GM23248 (cell line): Measurements from ENCODE around the gene MFSD2A. TPM values are rescaled to one million over a fixed set of nuclear protein-coding genes. Genes with fewer than 3 reads are reported as not detected.

Source experiments
- DNase-seq: peaks from one replicate; pipeline ENCODE4 v3.0.0-alpha.2; 2015
- H2AFZ ChIP-seq: fragments of 200-600 bp; sonication (generic); 2 replicates; pipeline ENCODE4 v1.6.1; 2016; ENCODE audit warnings: antibody characterized with exemption
- H3F3A ChIP-seq: fragments of 200-600 bp; sonication (generic); 2 replicates; pipeline ENCODE4 v1.6.1; 2016; ENCODE audit warnings: mild to moderate bottlenecking, antibody characterized with exemption, mixed run types; ENCODE audit not compliant: insufficient read depth
- H3K27ac ChIP-seq: fragments of 200-600 bp; sonication (generic); 2 replicates; pipeline ENCODE4 v1.5.1; 2016; ENCODE audit warnings: mild to moderate bottlenecking
- H3K27me3 ChIP-seq: fragments of 200-600 bp; sonication (generic); replicated peaks from 2 replicates; pipeline ENCODE4 v1.6.1; 2016; ENCODE audit warnings: mild to moderate bottlenecking; ENCODE audit not compliant: insufficient read depth
- H3K36me3 ChIP-seq: fragments of 200-600 bp; sonication (generic); 2 replicates; pipeline ENCODE4 v1.6.1; 2016; ENCODE audit warnings: low read depth, mild to moderate bottlenecking
- H3K4me1 ChIP-seq: fragments of 200-600 bp; sonication (generic); 2 replicates; pipeline ENCODE4 v1.6.1; 2016; ENCODE audit warnings: mild to moderate bottlenecking; ENCODE audit not compliant: insufficient read depth
- H3K4me2 ChIP-seq: fragments of 200-600 bp; sonication (generic); one replicate; pipeline ENCODE4 v1.6.1; 2016; ENCODE audit warnings: mild to moderate bottlenecking; ENCODE audit not compliant: unreplicated experiment
- H3K4me3 ChIP-seq: fragments of 200-600 bp; sonication (generic); 2 replicates; pipeline ENCODE4 v1.5.1; 2016; ENCODE audit warnings: mild to moderate bottlenecking
- H3K79me2 ChIP-seq: fragments of 200-600 bp; sonication (generic); 2 replicates; pipeline ENCODE4 v1.6.1; 2016; ENCODE audit warnings: mild to moderate bottlenecking; ENCODE audit not compliant: insufficient read depth
- H3K9ac ChIP-seq: fragments of 200-600 bp; sonication (generic); 2 replicates; pipeline ENCODE4 v1.6.1; 2016; ENCODE audit warnings: mild to moderate bottlenecking
- H3K9me2 ChIP-seq: fragments of 200-600 bp; sonication (generic); 2 replicates; pipeline ENCODE4 v1.6.1; 2016; ENCODE audit warnings: mixed run types, mild to moderate bottlenecking, moderate library complexity; ENCODE audit not compliant: insufficient read depth
- H3K9me3 ChIP-seq: fragments of 200-600 bp; sonication (generic); one replicate; pipeline ENCODE4 v1.6.1; 2017; ENCODE audit warnings: low read depth
- H4K20me1 ChIP-seq: fragments of 200-600 bp; sonication (generic); 2 replicates; pipeline ENCODE4 v1.6.0; 2016; ENCODE audit not compliant: insufficient read depth
- EZH2 ChIP-seq: fragments of 200-600 bp; sonication (generic); IDR thresholded peaks from 2 replicates; pipeline ENCODE4 v1.6.1; 2018; ENCODE audit warnings: antibody characterized with exemption, mild to moderate bottlenecking; ENCODE audit not compliant: insufficient read depth, poor library complexity, severe bottlenecking
- EZH2phosphoT487 ChIP-seq: fragments of 200-600 bp; sonication (generic); IDR thresholded peaks from 2 replicates; pipeline ENCODE4 v1.6.1; 2018; ENCODE audit warnings: antibody characterized with exemption, moderate library complexity, mild to moderate bottlenecking, low read depth; ENCODE audit not compliant: insufficient read depth
- WGBS, 2 experiments: methylation state at CpG; one replicate each; pipeline ENCODE4 v1.1.6; 2015 to 2017; ENCODE audit warnings: low lambda C conversion rate in 2 of 2, low coverage in 1 of 2; ENCODE audit errors: missing lambda C conversion rate in 2 of 2; 5-methylcytosine and 5-hydroxymethylcytosine counted together
- in situ Hi-C: fragments of 300-500 bp; cut with MboI; formaldehyde crosslinking; loops from 2 replicates; pipeline ENCODE4 v1.15.0; 2020
- polyA plus RNA-seq: library from polyadenylated mRNA; unstranded; fragments of >200 nt; fragmentation: Nextera tagmentation; extraction: Ambion mirVana; gene quantifications from 2 replicates; pipeline ENCODE4 v1.2.1, GENCODE V29; 2016
- total RNA-seq: library from RNA; depleted of rRNA; stranded (reverse); fragments of >200 nt; shearing (Covaris generic); gene quantifications from 2 replicates; pipeline ENCODE4 v1.2.3, GENCODE V29; 2014

The MFSD2A gene
- total and polyA plus RNA-seq, 2 experiments from 2014 or later: 4.2 to 4.6 TPM

GRCh38 chr1:39988618-39989343, 33.8 kb downstream of the MFSD2A start:
- in situ Hi-C loops: no loop called here
- Histone ChIP-seq H3K36me3 (no peaks in the 10 kb centered on the region), H3K27ac (no peak overlapping the region), H3K9me3 (no peaks in the 10 kb centered on the region), H3K4me1 (peaks cover 8% of the 10 kb centered on the region; the same call in 1 of the 2 replicates), H3K4me3 (no peak overlapping the region), H3K27me3 (no peaks in the 10 kb centered on the region), H3K4me2 (no peak overlapping the region), H3K79me2 (no peaks in the 10 kb centered on the region), H3K9me2 (no peaks in the 10 kb centered on the region), H3F3A (0 out of 2 replicates have a peak, but pooled peaks cover 7% of the 10 kb centered on the region), H4K20me1 (no peaks in the 10 kb centered on the region), H2AFZ (peak overlapping the region; percentile 39; the same call in 1 of the 2 replicates), H3K9ac (no peak overlapping the region)
- DNase-seq: peak; percentile 5
- TF ChIP-seq EZH2 (no peak), EZH2phosphoT487 (no peak)
- 61 to 63% methylated on average over 6 of the region's 6 CpGs for WGBS, 2 experiments

DNA sequence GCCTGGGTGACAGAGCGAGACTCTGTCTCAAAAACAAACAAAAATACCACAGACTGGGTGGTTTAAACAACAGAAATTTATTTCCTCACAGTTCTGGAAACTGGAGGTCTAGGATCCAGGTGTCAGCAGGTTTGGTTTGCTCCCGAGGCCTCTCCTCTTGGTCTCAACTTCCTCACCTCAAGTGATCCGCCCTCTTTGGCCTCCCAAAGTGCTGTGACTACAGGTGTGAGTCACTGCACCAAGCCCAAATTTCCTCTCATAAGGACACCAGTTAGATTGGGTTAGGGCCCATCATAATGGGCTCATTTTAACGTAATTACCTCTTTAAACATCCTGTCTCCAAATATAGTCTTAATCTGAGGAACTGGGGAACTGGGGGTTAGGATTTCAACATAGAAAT, 35.5 kb downstream of the MFSD2A start:
- no peaks in the 10 kb centered on the region for H3K36me3 ChIP-seq
- in situ Hi-C loops: no loop called here
- H3K9me2 ChIP-seq: no peaks in the 10 kb centered on the region
- H3K27me3 ChIP-seq: no peaks in the 10 kb centered on the region
- no peak overlapping the region for H3K9ac ChIP-seq
- no peak overlapping the region for H3K4me2 ChIP-seq
- no peaks in the 10 kb centered on the region for H3K9me3 ChIP-seq
- no peak overlapping the region for H3K4me3 ChIP-seq
- TF ChIP-seq EZH2phosphoT487 (no peak), EZH2 (no peak)
- H3K27ac ChIP-seq: no peak overlapping the region
- peaks cover 8% of the 10 kb centered on the region; the same call in 1 of the 2 replicates for H3K4me1 ChIP-seq
- 0 out of 2 replicates have a peak, but pooled peaks cover 7% of the 10 kb centered on the region for H3F3A ChIP-seq
- DNase-seq: peak; percentile 17
- H4K20me1 ChIP-seq: no peaks in the 10 kb centered on the region
- no peaks in the 10 kb centered on the region for H3K79me2 ChIP-seq
- no peak overlapping the region; the same call in 1 of the 2 replicates for H2AFZ ChIP-seq
- whole genome bisulfite sequencing, 2 experiments: 85 to 86% methylated on average over 4 of the region's 4 CpGs

- no peaks in the 10 kb centered on the region for H3K79me2 ChIP-seq
- H3K9ac ChIP-seq: no peak overlapping the region
- H3K4me2 ChIP-seq: no peak overlapping the region
- no peaks in the 10 kb centered on the region for H3K9me2 ChIP-seq
- 89 to 97% methylated on average over 2 of the region's 2 CpGs for WGBS, 2 experiments
- no peaks in the 10 kb centered on the region for H3K9me3 ChIP-seq
- no peaks in the 10 kb centered on the region for H4K20me1 ChIP-seq
- H3K36me3 ChIP-seq: no peaks in the 10 kb centered on the region
- peaks cover 8% of the 10 kb centered on the region; the same call in 1 of the 2 replicates for H3K4me1 ChIP-seq
- no peak overlapping the region for H3K4me3 ChIP-seq
- H3K27me3 ChIP-seq: no peaks in the 10 kb centered on the region
- no peak overlapping the region for H3K27ac ChIP-seq
- in situ Hi-C loops: no loop called here
- H3F3A ChIP-seq: 0 out of 2 replicates have a peak, but pooled peaks cover 7% of the 10 kb centered on the region
- DNase-seq: peak; percentile 74
- TF ChIP-seq EZH2: no peak
- TF ChIP-seq EZH2phosphoT487: no peak
- H2AFZ ChIP-seq: peak overlapping the region; percentile 41; the same call in 1 of the 2 replicates
These were observed 37.3 kb downstream of the MFSD2A start for GRCh38 chr1:39992234-39992633.

DNA sequence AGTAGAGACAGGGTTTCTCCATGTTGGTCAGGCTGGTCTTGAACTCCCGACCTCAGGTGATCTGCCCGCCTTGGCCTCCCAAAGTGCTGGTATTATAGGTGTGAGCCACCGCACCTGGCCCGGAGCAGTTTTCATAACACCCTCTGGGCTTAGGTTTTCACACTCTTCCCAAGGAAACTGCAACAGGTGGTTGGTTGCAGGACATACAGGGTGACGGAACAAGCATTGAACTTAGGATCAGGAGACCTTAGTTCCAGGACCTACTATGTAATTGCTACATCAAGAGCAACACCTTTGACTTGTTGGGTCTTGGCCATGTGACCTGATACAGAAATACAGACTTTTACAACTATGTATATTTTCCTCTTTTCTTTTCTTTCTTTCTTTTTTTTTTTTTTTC, 37.9 kb downstream of the MFSD2A start:
- H2AFZ ChIP-seq: no peak overlapping the region
- H3K4me3 ChIP-seq: no peak overlapping the region
- WGBS, 2 experiments: 97 to 98% methylated on average over 5 of the region's 5 CpGs
- no peaks in the 10 kb centered on the region for H3K9me3 ChIP-seq
- no peaks in the 10 kb centered on the region for H4K20me1 ChIP-seq
- 0 out of 2 replicates have a peak, but pooled peaks cover 7% of the 10 kb centered on the region for H3F3A ChIP-seq
- H3K4me2 ChIP-seq: no peak overlapping the region
- DNase-seq: no peak
- TF ChIP-seq EZH2phosphoT487 (no peak), EZH2 (no peak)
- H3K27ac ChIP-seq: no peak overlapping the region
- peaks cover 8% of the 10 kb centered on the region; the same call in 1 of the 2 replicates for H3K4me1 ChIP-seq
- no peaks in the 10 kb centered on the region for H3K36me3 ChIP-seq
- H3K27me3 ChIP-seq: no peaks in the 10 kb centered on the region
- H3K79me2 ChIP-seq: no peaks in the 10 kb centered on the region
- no peak overlapping the region for H3K9ac ChIP-seq
- in situ Hi-C loops: no loop called here
- no peaks in the 10 kb centered on the region for H3K9me2 ChIP-seq
